M059J (cell line): ENCODE measurements around the gene MYO15B. TPM values are rescaled to one million over a fixed set of nuclear protein-coding genes. Genes with fewer than 3 reads are reported as not detected.
"Not testable (repeated sequence)": the region's sequence is repeated elsewhere in the genome, so short reads cannot be mapped to it uniquely, and the experiment has no call there.

Experiments
- DNase-seq: peaks from one replicate; pipeline ENCODE4 v3.0.0-alpha.2; 2012; ENCODE audit warnings: low read depth
- total RNA-seq: library from RNA; depleted of rRNA; stranded (reverse); fragments of >200 nt; shearing (Covaris generic); gene quantifications from 2 replicates; pipeline ENCODE4 v1.2.3, GENCODE V29; 2014

The MYO15B gene
- total RNA-seq, 1 experiment from 2014 or later, result 0.20 TPM

DNA sequence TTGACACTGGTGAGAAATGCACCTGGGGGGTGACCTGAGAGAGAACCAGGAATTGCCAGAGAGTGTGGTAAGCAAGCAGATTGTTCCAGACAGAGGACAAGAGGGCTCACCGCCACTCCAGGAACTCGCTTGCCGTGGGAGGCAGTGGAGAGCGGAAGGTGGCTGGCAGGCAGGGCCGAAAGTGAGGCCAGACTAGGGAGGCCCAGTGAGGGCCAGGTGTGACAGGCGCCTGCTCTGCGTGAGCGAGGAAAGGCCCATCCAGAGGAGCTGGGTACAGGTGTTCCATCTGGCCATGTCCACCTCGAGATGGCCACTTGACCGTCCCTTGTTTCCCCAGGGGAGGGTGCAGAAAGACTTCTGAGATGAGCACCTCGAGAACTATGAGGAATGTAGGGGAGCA, 11.9 kb upstream of the MYO15B start:
- no peak for DNase-seq

DNA sequence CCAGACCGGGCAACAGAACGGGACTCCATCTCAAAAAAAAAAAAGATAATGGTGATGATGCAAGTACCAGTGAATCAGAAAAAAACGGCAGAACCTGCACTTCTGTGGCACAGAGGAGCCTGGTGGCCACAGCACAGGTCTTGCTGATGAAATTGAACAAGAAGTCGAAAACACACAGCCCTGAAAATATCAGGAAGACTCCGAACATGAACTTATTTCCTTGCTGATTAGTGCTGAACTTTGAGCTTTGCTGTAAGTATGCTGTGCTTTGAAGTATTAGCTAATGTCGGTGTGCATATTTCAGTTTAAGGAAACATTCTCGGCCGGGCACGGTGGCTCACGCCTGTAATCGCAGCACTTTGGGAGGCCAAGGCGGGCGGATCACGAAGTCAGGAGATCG, 10.9 kb upstream of the MYO15B start:
- no peak for DNase-seq

DNA sequence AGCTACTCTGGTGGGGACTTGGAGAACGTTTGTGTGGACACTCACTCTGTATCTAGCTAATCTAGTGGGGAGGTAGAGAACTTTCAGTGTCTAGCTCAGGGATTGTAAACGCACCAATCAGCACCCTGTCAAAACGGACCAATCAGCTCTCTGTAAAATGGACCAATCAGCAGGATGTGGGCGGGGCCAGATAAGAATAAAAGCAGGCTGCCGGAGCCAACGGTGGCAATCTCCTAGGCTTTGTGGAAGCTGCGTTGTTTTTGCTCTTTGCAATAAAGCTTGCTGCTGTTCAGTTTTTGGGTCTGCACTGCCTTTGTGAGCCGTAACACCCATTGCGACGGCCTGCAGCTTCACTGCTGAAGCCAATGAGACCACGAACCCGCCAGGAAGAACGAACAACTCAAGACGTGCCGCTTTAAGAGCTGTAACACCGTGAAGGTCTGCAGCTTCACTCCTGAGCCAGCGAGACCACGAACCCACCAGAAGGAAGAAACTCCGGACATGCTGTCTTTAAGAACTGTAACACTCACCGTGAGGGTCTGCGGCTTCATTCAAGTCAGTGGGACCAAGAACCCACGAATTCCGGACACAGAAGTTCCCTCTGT, 6.4 kb upstream of the MYO15B start:
- not testable (repeated sequence) for DNase-seq

DNA sequence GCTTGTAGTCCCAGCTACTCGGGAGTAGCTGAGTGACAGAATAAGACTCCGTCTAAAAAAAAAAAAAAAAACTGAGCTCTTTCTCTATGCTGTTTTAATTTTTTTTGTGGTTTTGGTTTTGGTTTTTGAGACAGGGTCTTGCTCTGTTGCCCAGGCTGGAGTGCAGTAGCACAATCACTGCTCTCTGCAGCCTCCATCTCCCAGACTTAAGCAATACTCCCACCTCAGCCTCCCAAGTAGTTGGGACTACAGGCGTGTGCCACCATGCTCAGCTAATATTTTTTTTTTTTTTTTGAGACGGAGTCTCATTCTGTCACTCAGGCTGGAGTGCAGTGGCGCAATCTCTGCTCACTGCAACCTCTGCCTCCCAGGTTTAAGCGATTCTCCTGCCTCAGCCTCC, 4.4 kb upstream of the MYO15B start:
- DNase-seq, result not testable (repeated sequence)

DNA sequence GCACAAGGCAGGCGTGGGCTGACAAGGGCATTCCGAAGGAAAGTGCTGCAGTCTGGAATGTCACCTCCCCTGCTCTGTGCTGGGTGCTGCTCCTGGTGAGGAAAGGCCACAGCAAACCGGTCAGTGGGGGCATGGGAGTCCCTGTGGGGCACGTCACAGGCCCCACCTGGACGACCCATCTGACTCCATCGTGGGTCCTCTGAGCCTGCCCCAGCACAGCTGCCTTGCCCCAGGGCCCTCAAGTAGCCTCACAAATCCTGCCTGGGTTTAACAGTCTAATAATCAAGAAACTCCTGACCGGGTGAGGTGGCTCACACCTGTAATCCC, 2.8 kb upstream of the MYO15B start:
- DNase-seq, result no peak

DNA sequence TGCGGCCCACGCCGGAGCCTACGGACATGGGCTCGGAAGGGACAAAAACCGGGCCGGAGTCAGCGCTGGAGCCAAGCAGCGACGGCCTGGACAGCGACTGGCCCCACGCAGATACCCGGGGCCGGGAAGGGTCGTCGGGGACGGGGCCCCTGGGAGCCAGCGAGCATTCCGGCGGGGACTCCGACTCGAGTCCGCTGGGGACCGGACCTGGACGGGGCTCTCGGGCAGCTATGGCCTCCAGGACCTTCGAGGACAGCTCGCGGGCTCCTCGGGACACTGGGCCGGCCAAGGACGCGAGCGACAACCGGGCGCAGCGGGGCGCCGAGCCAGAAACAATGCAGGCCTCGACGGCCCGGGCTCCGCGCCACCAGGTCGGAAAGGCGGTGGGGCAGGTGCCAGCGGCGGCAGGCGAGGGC, 1.0 kb downstream of the MYO15B start:
- no peak for DNase-seq

DNA sequence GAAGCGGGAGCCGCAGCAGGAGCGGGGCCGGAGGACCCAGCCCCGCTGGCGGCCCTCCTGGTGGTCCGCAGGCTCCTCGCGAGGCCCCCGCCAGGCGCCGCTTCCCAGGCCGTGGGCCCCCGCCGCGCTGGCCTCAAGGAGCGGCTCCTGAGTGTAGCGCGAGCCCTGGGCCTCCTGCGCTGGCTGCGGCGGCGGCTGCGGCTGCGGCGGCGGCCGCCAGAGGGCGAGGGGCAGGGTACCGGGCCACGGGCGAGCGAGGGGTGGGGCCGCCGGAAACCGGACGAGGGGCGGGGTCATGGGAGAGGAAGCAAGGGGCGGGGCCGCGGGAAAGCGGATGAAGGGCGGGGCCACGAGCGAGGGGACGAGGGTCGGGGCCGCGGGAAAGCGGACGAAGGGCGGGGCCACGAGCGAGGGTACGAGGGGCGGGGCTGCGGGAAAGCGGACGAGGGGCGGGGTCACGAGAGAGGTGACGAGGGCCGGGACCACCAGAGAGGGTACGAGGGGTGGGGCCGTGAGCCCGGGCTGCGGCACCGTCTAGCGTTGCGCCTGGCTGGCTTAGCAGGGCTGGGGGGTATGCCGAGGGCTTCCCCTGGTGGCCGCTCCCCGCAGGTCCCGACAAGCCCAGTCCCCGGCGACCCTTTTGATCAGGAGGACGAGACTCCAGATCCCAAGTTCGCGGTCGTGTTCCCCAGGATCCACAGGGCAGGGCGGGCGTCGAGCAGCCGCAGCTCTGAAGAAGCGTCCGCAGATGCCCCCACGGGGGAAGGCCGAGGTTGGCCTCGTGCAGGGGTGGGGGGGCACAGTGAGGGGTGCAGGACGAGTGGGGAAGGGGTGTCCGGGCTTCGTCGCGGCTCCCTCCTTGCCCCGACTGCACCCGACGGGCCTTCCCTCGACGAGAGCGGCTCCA, 1.7 kb downstream of the MYO15B start:
- DNase-seq, result peak; percentile 69

DNA sequence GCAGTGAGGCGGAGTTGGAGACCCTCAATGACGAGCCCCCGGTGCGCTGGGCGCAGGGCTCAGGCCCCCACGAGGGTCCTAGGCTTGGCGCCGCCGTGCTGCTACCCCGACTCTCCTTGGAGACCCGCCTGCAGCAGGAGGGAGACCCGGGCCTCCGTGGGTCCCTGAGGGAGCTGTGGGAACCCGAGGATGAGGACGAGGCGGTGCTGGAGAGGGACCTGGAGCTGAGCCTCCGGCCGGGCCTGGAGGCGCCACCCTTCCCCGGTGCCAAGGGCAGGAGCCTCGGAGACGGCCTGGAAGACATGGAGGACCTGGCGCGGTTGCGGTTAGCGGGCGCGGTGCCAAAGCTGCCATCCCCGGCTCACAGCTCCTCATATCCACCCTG, 2.3 kb downstream of the MYO15B start:
- peak; percentile 24 for DNase-seq

DNA sequence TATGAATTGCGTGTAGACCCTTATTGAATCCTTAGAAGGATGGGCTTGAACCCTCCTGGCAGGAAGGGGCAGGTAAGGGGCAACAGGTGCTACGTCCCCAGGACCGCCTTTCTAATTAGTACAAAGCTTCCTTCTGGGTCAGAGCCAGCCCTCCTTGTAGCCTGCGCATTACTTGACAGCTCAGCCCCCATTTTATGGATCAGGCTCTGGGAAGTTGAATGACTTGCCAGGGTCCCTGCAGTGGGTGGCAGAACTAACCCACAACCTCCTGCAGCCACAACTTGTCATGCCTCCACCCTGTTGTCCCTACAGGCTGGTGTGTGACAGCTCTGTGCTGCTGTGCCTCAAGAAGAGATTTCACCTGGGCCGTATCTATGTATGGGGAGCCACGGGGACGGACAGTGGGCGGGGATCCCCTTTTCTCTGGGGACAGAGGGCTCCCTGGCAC, 2.7 kb downstream of the MYO15B start:
- no peak for DNase-seq

DNA sequence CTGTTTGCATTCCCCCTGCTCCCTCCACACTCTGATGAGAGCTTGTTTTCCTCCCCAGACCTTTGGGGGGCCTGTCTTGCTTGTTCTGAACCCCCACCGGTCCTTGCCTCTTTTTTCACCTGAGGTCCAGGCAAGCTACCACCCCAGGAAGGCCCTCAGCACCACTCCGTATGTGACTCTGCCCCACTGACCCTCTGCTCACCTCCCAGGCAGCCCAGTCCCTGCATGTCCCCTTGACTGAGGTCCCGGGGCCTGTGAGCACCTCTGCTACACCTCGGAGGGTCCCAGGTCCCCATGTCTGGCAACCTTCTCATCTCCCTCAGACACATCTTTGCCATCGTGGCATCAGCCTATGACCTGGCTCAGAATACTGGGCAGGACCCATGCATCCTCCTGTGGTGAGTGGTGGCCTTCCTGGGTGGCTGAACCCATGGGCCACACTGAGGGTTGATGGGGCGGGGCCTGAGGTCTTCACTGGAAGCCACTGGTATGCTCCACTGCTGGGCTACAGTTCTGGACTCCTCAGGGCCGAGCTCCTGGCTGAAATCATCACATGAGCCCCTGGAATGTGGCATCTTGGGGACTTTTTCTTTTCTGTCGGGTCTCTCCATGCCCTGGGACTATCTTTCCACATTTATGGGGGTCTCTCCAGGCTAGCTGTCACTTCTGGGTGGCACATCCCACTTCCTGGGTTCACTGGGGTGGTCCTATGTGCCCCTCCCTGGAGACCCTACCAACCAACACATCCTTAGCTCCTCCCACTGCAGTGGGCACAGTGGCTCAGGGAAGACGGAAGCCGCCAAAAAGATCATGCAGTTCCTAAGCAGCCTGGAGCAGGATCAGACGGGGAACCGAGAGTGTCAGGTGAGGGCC, 3.5 kb downstream of the MYO15B start:
- DNase-seq, result peak; percentile 16

DNA sequence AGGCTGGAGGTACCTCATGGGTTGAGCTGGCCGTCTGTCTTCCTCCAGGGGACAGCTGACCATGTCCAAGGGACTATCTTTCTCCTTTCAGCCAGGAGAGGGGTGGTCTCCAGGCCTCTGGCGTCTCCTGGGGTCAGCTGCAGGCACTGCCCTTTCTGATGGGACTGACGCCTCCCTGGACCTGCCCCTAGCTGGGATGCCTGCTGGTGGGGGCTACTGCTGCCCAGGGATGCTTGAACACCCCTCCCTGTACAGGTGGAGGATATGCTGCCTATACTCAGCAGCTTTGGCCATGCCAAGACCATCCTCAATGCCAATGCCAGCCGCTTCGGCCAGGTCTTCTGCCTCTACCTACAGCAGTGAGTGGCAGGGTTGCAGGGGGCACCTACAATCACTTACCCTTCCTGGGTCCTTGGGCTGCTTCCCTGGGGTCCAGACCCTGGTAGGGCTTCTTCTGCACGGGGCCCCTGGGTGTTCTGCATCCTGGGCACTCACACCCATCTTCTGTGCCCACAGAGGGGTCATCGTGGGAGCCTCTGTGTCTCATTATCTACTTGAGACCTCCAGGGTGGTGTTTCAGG, 4.2 kb downstream of the MYO15B start:
- no peak for DNase-seq

DNA sequence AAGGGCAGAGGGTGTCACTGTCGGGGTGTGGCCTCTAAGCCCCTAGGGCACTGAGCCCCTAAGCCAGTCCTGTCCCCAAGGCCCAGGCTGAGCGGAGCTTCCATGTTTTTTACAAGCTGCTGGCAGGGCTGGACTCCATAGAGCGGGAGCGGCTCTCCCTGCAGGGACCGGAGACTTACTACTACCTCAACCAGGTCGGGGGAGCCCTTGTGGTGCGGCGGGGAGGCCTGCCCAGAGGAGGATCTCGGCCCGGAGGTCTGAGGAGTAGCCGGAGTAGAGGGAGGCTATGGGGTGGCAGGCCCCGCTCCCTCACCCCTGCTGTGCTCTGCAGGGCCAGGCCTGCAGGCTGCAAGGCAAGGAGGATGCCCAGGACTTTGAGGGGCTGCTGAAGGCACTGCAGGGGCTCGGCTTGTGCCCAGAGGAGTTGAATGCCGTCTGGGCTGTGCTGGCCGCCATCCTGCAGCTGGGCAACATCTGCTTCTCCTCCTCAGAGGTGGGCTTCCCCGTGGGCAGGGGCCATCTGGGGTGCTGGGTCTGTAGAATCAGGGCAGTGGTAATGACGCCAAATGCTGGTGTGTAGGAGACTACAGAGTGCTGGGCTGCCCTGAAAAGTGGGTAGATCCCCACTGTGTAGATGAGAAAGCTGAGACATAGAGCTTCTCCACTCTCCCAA, 4.9 kb downstream of the MYO15B start:
- DNase-seq, result no peak

DNA sequence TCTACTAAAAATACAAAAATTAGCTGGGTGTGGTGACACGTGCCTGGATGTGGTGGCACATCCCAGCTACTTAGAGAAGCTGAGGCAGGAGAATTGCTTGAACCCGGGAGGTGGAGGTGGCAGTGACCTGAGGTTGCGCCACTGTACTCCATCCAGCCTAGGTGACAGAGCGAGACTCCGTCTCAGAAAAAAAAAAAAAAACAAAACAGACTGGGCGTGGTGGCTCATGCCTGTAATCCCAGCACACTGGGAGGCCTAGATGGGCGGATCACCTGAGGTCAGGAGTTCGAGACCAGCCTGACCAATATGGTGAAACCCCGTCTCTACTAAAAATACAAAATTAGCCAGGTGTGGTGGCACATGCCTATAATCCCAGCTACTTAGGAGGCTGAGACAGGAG, 5.8 kb downstream of the MYO15B start:
- not testable (repeated sequence) for DNase-seq

DNA sequence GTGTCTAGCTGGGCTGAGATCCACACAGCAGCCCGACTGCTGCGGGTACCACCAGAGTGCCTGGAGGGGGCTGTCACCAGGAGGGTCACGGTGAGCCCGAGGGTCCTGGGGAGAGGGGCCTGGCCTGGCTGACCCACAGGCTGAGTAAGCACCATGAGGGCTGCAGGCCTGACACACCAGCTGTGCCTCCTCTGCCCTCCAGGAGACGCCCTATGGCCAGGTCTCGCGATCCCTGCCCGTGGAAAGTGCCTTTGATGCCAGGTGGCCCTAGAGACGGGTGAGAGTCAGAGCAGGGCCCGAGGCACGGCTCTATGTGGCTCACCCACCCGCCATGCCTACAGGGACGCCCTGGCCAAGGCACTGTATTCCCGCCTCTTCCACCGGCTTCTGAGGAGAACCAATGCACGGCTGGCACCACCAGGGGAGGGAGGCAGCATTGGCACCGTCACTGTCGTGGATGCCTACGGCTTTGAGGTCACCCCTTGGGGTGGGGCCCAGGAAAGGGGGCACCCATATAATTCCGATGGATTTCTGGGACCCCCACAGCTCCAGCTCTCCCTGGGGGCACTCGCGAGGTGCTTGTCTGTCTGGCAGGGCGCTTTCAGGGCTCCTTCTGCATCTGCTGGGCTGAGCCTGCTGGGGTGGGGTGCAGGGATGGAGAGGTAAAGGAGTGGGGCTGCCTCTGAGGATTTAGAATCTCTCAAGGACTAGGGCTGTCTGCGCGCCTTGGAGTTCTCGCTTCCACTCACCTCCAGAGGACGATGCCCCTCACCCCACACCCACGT, 7.1 kb downstream of the MYO15B start:
- DNase-seq, result peak; percentile 20

DNA sequence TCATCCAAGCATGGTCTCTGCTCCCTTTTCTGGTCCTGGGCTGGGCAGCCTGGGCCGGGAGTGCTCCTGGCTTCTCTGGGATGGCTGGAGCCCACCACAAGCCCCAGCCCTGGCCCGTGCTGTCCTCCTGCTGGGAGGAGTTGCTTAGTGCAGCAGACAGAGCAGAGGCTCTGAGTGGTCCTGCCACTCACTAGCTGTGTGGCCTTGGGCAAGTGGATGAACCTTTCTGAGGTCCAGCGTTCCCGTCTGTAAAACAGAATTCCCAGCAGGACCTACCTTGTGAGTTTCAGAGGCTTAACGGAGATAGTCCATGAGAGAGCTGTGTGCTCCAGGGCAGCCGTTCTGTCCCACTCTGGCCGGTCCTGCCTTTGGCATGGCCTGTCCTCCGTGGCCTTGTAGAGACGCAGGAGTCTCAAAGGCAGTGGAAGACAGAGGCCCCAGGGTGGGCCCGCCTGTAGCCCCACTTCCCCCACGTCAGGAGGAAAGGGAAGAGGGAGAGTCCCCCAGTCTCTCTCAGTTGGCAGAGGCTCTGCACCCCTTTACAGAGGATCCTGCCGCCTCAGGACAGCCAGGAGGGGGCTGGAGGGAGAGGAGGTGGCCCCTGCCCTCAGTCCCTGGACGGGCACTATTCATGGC, 7.8 kb downstream of the MYO15B start:
- DNase-seq, result no peak

DNA sequence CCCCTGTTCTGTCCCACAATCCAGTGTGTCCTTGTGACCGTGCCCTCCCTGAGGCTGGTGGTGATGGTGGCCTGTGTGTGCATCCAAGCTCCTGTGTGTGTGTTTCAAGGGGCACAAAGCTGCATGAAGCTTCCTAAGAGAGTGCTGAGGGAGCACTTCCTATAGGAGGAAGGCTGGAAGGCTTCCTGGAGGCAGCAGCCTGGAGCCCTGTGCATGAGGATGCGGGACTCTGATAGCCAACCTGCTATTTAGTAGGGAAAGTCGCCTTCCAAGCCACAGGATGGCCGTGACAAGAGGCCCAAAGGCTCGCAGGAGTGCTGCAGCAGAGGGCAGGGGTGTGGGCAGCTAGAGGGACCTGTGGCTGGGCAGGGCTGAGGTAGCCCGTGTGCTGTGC, 8.3 kb downstream of the MYO15B start:
- DNase-seq, result no peak

DNA sequence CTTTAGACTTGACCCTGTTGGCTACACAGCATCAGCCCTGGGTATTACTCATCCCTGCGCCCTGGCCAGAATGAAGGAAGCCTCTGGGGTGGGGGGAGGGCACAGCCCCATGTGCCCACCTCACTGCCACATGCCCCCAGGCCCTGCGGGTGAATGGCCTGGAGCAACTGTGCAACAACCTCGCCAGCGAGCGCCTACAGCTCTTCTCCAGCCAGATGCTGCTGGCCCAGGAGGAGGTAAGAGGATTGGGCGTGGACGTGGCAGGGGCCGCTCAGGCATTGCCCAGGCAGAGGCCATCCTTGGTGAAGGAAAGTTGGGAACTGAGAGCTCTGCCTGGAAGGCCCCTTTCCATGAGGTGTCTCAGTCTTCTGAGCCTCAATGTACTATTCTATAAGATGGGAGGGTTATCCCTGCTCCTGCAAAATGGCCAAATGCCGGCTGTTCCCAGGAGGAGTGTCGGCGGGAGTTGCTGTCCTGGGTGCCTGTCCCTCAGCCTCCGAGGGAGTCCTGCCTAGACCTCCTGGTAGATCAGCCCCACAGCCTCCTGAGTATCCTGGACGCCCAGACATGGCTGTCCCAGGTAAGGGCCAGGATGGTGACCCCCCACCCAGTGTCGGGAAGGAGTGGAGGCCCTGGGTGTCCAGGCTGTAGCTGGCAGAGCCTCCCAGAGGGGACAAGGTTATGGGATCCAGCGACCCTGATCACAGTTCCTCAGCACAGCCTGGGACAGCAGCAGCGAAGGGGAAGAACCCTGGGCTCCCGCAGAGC, 8.9 kb downstream of the MYO15B start:
- no peak for DNase-seq

DNA sequence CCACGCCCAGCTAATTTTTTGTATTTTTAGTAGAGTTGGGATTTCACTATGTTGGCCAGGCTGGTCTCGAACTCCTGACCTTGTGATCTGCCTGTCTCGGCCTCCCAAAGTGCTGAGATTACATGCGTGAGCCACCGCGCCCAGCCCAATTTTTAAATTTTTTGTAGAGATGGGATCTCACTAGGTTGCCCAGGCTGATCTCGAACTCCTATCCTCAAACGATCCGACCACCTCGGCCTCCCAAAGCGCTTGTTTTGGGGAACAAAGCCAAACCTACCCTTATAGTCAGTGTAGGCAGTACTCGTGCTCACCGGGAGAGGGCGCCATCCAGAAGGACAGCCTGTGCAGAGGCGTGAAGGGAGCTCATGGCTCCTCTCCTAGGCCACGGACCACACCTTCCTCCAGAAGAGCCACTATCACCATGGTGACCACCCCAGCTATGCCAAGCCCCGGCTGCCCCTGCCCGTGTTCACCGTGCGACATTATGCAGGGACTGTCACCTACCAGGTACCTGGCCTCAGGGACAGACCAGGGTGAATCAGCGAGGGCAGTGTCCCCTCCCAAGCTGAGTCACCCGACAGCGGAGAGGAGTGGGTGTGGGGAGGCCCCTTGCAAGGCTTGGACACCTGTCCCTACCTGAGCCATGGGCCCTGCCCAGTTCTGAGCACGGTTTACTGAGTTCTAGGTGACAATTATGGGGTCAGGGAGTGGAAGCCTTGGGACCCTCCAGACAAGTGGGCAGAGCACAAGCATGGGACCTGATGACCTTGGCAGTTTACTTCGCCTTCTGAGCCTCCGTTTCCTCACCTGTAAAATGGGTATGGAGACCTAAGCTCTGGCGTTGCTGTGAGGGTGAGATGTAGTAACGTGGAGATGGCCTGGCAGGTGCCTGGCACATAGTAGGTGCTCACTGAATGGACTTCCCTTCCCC, 13.7 kb downstream of the MYO15B start:
- DNase-seq, result peak; percentile 58
